ENCODE results near the gene BMS1.

GRCh38 chr10:42768581-42769152 lies 13.9 kb upstream of the BMS1 start:
- TF ChIP-seq REST (IDR thresholded peaks at IDR 0.05; ENCODE audit: insufficient read depth in 1 of 2, low read depth in 2 of 2, low read length in 2 of 2): no peak
- no peak for TF ChIP-seq SIN3A (IDR thresholded peaks at IDR 0.05; ENCODE audit: borderline replicate concordance, insufficient read depth, low read length)

All from PFSK-1 (cell line).